Breast epithelium (tissue), 4 donors: Measurements from ENCODE around the gene FAM222A. TPM values are rescaled to one million over a fixed set of nuclear protein-coding genes. Genes with fewer than 3 reads are reported as not detected.

Experiments used
- DNase-seq, 2 donors: peaks; one replicate each; pipeline ENCODE4 v3.0.0-alpha.2; 2019; ENCODE audit warnings: low spot score in 2 of 2
- H3K27ac ChIP-seq, 2 donors: fragments of 200-600 bp; sonication (generic) in 1 of 2; one replicate each; pipeline ENCODE4 v1.5.1; 2016 to 2019; ENCODE audit warnings: mild to moderate bottlenecking in 1 of 2
- H3K27me3 ChIP-seq, 2 donors: fragments of 200-600 bp; sonication (generic) in 1 of 2; one replicate each; pipeline versions ENCODE4 v1.5.1 to v1.6.0; 2017 to 2019; ENCODE audit warnings: control low read depth in 1 of 2, mild to moderate bottlenecking in 1 of 2
- H3K36me3 ChIP-seq: fragments of 200-600 bp; one replicate; pipeline ENCODE4 v1.5.1; 2019
- H3K4me1 ChIP-seq, 2 donors: fragments of 200-600 bp; sonication (generic); one replicate each; pipeline ENCODE4 v1.5.1; 2016 to 2019; ENCODE audit warnings: control low read depth in 1 of 2
- H3K4me3 ChIP-seq, 3 donors: fragments of 200-600 bp; sonication (generic); 1 replicate in 2 of 3; 2 replicates in 1 of 3; pipeline ENCODE4 v1.5.1; 2016 to 2019; ENCODE audit warnings: mild to moderate bottlenecking in 3 of 3, moderate library complexity in 2 of 3
- H3K9me3 ChIP-seq, 2 donors: fragments of 200-600 bp; sonication (generic) in 1 of 2; one replicate each; pipeline ENCODE4 v1.5.1; 2016 to 2019; ENCODE audit warnings: control low read depth in 1 of 2
- POLR2A ChIP-seq: fragments of 450-650 bp; IDR thresholded peaks from one replicate; pipeline ENCODE4 v1.6.1; 2016; ENCODE audit warnings: antibody characterized with exemption, mild to moderate bottlenecking, moderate library complexity
- POLR2AphosphoS5 ChIP-seq, 3 donors: sonication (generic); formaldehyde crosslinking; IDR thresholded peaks; one replicate each; pipeline ENCODE4 v1.6.1; 2017; ENCODE audit warnings: antibody characterized with exemption in 3 of 3
- intact Hi-C: fragments of 100-400 bp; cut with DNase I; formaldehyde crosslinking; loops from one replicate; pipeline ENCODE4 v1.15.1; 2023; ENCODE audit warnings: low total_unique reads
- total RNA-seq, 3 donors: library from RNA; depleted of rRNA; stranded (reverse); fragments of >200 nt; gene quantifications; one replicate each; pipeline ENCODE4 v1.1.0, GENCODE V29; 2016
- TF ChIP-seq, protein P1 (sequence below), 3 donors: fragments of 450-650 bp; IDR thresholded peaks; one replicate each; pipeline ENCODE4 v1.5.1; 2016 to 2017; ENCODE audit warnings: antibody characterized with exemption in 3 of 3, mild to moderate bottlenecking in 3 of 3, moderate library complexity in 3 of 3

FAM222A gene
- total RNA-seq, 3 donors from 2014 or later = 0.32 to 7.3 (median 1.3) TPM

DNA sequence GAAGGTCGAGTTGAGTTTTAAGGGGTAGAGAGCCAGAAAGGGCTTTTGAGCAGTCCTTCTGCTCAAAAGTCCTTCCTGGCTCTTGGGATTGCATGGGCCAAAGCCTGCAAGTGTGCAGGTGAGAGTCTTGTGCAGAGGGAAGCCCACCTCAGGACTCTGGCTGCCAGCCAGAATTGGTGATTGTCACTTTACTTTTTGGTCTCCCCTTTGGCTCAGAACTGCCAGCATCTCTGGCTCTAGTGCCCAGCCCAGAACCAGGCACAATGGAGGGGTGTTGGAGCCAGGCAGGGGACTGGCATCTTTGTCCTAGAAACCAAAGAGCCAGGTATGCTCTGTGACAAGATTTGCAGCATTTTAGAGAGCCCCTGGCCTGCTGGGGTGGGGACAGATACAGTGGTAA, 23.5 kb downstream of the FAM222A start:
- Histone ChIP-seq H3K4me3 (no peak overlapping the region), H3K4me1 (no peaks in the 10 kb centered on the region), H3K27ac (no peak overlapping the region), H3K36me3 (no peaks in the 10 kb centered on the region), H3K27me3 (no peaks in the 10 kb centered on the region), H3K9me3 (no peaks in the 10 kb centered on the region)
- intact Hi-C loops = no loop called here
- DNase-seq = peak in 1 of 2 donors; percentile 25
- TF ChIP-seq POLR2AphosphoS5 (IDR thresholded peaks at IDR 0.05) = no peak

DNA sequence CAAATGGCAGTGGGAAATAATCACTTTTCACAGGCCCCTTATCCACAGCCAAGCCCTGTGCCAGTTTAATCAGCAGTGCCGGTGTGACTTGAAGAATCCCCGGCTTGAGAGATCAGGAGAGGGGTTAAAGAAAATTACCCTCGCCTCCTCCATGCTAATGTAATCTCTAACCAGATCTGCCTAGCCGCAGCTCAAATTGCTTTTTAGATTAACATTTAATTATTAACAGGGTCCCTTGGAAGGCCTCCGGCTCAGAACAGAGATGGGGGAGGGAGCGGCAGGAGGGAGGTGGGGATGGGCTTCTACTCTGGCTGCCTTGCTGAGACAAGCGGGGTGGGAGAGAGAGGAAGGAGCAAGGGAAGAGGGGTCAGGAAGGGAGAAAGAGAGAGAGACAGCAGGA, 24.0 kb downstream of the FAM222A start:
- no peaks in the 10 kb centered on the region for H3K27me3 ChIP-seq
- H3K36me3 ChIP-seq = no peaks in the 10 kb centered on the region
- no peak for DNase-seq
- no peak overlapping the region for H3K4me3 ChIP-seq
- H3K4me1 ChIP-seq = no peaks in the 10 kb centered on the region
- H3K9me3 ChIP-seq = no peaks in the 10 kb centered on the region
- intact Hi-C loops = no loop called here
- TF ChIP-seq, protein P1, sequence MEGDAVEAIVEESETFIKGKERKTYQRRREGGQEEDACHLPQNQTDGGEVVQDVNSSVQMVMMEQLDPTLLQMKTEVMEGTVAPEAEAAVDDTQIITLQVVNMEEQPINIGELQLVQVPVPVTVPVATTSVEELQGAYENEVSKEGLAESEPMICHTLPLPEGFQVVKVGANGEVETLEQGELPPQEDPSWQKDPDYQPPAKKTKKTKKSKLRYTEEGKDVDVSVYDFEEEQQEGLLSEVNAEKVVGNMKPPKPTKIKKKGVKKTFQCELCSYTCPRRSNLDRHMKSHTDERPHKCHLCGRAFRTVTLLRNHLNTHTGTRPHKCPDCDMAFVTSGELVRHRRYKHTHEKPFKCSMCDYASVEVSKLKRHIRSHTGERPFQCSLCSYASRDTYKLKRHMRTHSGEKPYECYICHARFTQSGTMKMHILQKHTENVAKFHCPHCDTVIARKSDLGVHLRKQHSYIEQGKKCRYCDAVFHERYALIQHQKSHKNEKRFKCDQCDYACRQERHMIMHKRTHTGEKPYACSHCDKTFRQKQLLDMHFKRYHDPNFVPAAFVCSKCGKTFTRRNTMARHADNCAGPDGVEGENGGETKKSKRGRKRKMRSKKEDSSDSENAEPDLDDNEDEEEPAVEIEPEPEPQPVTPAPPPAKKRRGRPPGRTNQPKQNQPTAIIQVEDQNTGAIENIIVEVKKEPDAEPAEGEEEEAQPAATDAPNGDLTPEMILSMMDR (IDR thresholded peaks at IDR 0.05) = no peak
- TF ChIP-seq POLR2A = no peak
- no peak for TF ChIP-seq POLR2AphosphoS5 (IDR thresholded peaks at IDR 0.05)
- H3K27ac ChIP-seq = no peak overlapping the region

DNA sequence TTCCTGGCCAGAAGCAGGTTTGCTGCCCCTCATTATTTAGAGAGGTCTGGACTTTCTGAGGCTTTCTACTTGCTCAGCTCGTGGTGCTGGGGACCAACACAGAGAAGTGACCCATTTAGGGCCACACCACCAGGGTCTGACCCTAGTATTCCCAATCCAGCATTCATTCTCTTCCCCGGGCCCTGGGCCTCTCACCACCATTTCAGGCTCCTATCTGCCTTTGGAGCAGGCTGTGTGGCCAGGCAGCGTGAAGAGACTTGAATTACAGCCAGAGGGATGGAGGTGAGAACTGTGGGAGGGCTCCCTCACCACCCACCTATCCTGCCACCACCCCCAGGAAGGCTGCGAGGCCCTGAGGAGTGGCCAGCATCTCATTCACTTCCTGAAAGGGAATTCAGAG, 24.6 kb downstream of the FAM222A start:
- H3K4me1 ChIP-seq = no peaks in the 10 kb centered on the region
- intact Hi-C loops = no loop called here
- no peaks in the 10 kb centered on the region for H3K27me3 ChIP-seq
- no peak for TF ChIP-seq POLR2A
- no peak for TF ChIP-seq POLR2AphosphoS5 (IDR thresholded peaks at IDR 0.05)
- TF ChIP-seq, protein P1 (IDR thresholded peaks at IDR 0.05) = no peak
- no peaks in the 10 kb centered on the region for H3K9me3 ChIP-seq
- H3K27ac ChIP-seq = no peak overlapping the region
- no peak overlapping the region for H3K4me3 ChIP-seq
- no peaks in the 10 kb centered on the region for H3K36me3 ChIP-seq
- peak in 1 of 2 donors; percentile 19 for DNase-seq

DNA sequence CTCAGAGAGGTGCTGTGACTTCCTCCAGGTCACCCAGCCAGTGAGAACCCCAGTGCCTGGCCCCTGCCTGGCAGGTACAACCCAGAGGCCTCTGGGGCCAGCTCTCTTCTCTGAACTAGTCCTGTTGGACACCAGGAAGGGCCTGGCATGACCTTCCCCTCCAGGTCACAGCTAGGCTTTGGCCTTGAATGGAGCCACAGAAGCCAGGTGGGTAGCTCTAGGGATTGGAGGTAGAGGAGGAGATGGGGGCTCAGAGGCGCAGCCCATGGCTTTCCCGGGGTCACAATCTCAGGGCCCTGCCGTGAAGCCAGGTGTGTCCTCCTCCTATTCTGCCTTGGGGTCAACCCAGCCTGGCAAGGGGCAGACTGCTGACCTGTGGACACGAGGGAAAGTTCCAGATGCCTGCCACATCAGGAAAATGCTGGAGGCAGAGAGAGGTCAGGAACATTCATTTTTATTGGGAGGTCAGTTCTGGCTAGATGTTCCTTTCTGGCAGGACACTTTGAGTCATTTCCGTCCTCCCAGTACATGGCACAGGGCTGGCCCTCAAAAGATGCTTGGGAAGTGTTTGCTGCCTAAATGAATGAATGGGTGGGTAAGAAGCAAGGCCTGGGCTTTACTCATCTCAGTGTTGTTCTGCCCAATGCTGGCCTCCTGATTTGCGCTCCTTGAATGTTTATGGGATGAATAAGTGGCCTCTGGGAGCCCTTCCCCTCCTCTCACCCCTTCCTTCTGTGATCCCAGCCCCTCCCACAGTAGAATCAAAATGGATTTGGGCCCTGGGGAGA, 25.4 kb downstream of the FAM222A start:
- H3K27ac ChIP-seq = no peak overlapping the region
- H3K4me3 ChIP-seq = no peak overlapping the region
- H3K9me3 ChIP-seq = no peaks in the 10 kb centered on the region
- no peaks in the 10 kb centered on the region for H3K27me3 ChIP-seq
- DNase-seq = peak in 1 of 2 donors; percentile 24
- H3K4me1 ChIP-seq = no peaks in the 10 kb centered on the region
- intact Hi-C loops = no loop called here
- TF ChIP-seq POLR2AphosphoS5 (IDR thresholded peaks at IDR 0.05) (no peak), POLR2A (no peak)
- TF ChIP-seq, protein P1 (IDR thresholded peaks at IDR 0.05) = no peak
- no peaks in the 10 kb centered on the region for H3K36me3 ChIP-seq

DNA sequence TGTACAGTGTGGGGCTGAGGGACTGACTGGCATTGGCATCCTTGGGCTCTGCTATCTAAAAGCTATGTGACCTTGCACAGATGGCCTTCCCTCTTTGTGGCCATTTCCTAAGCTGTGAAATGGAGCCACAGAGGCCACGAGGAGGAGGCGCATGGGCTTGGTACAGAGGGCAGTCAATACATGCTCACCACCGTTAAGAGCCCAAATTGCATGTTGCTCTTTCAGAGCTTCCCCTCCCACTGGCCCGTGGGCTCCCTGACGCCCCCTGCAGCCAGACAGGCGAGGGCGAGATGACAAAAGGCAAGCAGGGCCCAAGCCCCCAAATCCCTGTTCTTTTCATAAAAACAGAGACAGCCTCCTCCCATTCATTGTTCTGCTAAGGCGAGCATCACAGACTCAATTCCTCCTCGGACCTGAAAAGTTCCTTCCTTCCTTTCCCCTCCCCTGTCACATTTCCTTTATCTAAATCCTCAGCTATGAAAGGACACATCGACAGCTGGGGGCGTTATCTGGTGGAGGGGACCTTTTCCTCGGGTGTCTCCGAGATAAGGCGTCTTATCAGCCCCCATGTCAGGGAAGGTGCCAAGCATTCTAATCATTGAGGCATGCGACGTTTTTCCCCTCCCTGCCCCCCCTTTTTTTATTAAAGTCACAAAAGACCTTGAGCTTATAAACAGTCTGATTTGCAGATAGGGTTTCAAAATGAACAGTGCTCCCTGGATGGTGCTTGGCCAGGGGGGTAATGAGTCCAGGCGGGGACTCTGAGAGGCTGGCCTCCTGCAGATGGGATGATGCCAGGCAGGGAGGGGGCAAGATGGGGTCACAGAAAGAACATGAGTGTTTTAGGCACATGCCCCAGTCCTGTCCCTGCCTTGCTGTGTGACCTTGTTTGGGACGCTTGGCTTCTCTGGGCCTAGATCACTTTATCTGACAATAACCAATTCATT, 26.4 kb downstream of the FAM222A start:
- DNase-seq = peak in 1 of 2 donors; percentile 27
- Histone ChIP-seq H3K36me3 (no peaks in the 10 kb centered on the region), H3K9me3 (no peaks in the 10 kb centered on the region), H3K4me1 (no peaks in the 10 kb centered on the region), H3K27me3 (no peaks in the 10 kb centered on the region), H3K4me3 (no peak overlapping the region), H3K27ac (no peak overlapping the region)
- intact Hi-C loops = no loop called here
- no peak for TF ChIP-seq POLR2A
- TF ChIP-seq POLR2AphosphoS5 (IDR thresholded peaks at IDR 0.05) = no peak
- TF ChIP-seq, protein P1 (IDR thresholded peaks at IDR 0.05) = no peak
